Left ventricle myocardium inferior (tissue), 1 donor: ENCODE data around the gene CSF2RB. TPM values are rescaled to one million over a fixed set of nuclear protein-coding genes. Genes with fewer than 3 reads are reported as not detected.

ENCODE experiments used
- DNase-seq: peaks from one replicate; pipeline ENCODE4 v3.0.0-alpha.2; 2020
- H3K27ac ChIP-seq: fragments of 200-600 bp; replicated peaks from 2 replicates; pipeline ENCODE4 v1.8.0; 2021
- H3K27me3 ChIP-seq: fragments of 200-600 bp; 2 replicates; pipeline ENCODE4 v1.8.0; 2021; ENCODE audit warnings: low read depth
- H3K36me3 ChIP-seq: fragments of 200-600 bp; 2 replicates; pipeline ENCODE4 v1.8.0; 2021
- H3K4me1 ChIP-seq: fragments of 200-600 bp; 2 replicates; pipeline ENCODE4 v1.8.0; 2021
- H3K4me3 ChIP-seq: fragments of 200-600 bp; 2 replicates; pipeline ENCODE4 v1.8.0; 2021; ENCODE audit warnings: mild to moderate bottlenecking, moderate library complexity
- H3K9me3 ChIP-seq: fragments of 200-600 bp; replicated peaks from 2 replicates; pipeline ENCODE4 v1.8.0; 2021
- CTCF ChIP-seq: fragments of 200-600 bp; IDR thresholded peaks from 2 replicates; pipeline ENCODE4 v1.8.0; 2021; ENCODE audit warnings: antibody characterized with exemption, mild to moderate bottlenecking, borderline replicate concordance
- intact Hi-C: fragments of 100-400 bp; cut with micrococcal nuclease; formaldehyde crosslinking; loops from one replicate; pipeline ENCODE4 v1.11.0; 2022
- total RNA-seq: library from RNA; stranded (reverse); fragmentation: NEBNext Ultra II Directional; extraction: Animal tissue kit (Norgen Biotek cat#: 25700); gene quantifications from one replicate; pipeline ENCODE4 v1.2.1, GENCODE V29; 2021
- donor health status: DM: no; HTN: yes; CAD: no; lungs with severe emphysema.

The CSF2RB gene
- total RNA-seq, 1 donor from 2014 or later = 2.8 TPM

DNA sequence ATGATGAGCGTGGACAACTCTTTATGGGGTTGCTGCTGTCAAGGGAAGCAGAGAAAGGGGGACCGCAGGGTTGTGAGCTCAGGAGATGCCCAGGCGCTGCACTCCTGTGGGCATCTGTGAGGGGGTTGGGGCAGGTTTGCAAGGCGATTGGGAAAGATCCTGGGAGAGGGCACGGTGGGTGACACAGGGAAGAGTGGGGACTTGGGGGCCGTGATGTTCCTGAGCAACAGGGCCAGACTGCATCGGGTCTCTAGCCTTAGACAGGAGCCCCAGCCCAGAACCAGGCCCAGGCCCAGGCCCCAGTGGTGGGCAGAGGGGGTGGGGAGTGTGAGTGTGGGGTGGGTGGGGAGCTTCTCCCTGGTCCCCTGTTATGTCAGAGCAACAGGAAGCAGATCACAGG lies 38.3 kb downstream of the CSF2RB start:
- intact Hi-C loops = no loop called here
- no peak for TF ChIP-seq CTCF
- H3K27ac ChIP-seq = no peak overlapping the region
- no peaks in the 10 kb centered on the region for H3K4me1 ChIP-seq
- no peak overlapping the region for H3K4me3 ChIP-seq
- peaks cover 12% of the 10 kb centered on the region for H3K9me3 ChIP-seq
- H3K27me3 ChIP-seq = peaks cover 64% of the 10 kb centered on the region
- no peaks in the 10 kb centered on the region for H3K36me3 ChIP-seq
- DNase-seq = no peak

- TF ChIP-seq CTCF = no peak
- no peak for DNase-seq
- Histone ChIP-seq H3K9me3 (peaks cover 11% of the 10 kb centered on the region), H3K4me3 (no peak overlapping the region), H3K27me3 (peaks cover 56% of the 10 kb centered on the region), H3K36me3 (no peaks in the 10 kb centered on the region), H3K27ac (no peak overlapping the region), H3K4me1 (no peaks in the 10 kb centered on the region)
- intact Hi-C loops = no loop called here
Observed at GRCh38 chr22:36953239-36954080, 40.0 kb downstream of the CSF2RB start.

- no peak for DNase-seq
- Histone ChIP-seq H3K27ac (no peak overlapping the region), H3K36me3 (no peaks in the 10 kb centered on the region)
Observed at GRCh38 chr22:36954251-36955014, 41.0 kb downstream of the CSF2RB start.

GRCh38 chr22:36955691-36956090 lies 42.3 kb downstream of the CSF2RB start:
- intact Hi-C loops = no loop called here
- peaks cover 11% of the 10 kb centered on the region for H3K9me3 ChIP-seq
- peaks cover 60% of the 10 kb centered on the region for H3K27me3 ChIP-seq
- no peak overlapping the region for H3K4me3 ChIP-seq
- DNase-seq = no peak
- no peak overlapping the region for H3K27ac ChIP-seq
- H3K36me3 ChIP-seq = no peaks in the 10 kb centered on the region
- no peak for TF ChIP-seq CTCF
- H3K4me1 ChIP-seq = no peaks in the 10 kb centered on the region

More at GRCh38 chr22:36954251-36955014, 41.0 kb downstream of the CSF2RB start:
- H3K9me3 ChIP-seq = peaks cover 11% of the 10 kb centered on the region
- H3K4me3 ChIP-seq = no peak overlapping the region
- H3K27me3 ChIP-seq = peaks cover 54% of the 10 kb centered on the region
- no peak for TF ChIP-seq CTCF
- intact Hi-C loops = no loop called here
- no peaks in the 10 kb centered on the region for H3K4me1 ChIP-seq

DNA sequence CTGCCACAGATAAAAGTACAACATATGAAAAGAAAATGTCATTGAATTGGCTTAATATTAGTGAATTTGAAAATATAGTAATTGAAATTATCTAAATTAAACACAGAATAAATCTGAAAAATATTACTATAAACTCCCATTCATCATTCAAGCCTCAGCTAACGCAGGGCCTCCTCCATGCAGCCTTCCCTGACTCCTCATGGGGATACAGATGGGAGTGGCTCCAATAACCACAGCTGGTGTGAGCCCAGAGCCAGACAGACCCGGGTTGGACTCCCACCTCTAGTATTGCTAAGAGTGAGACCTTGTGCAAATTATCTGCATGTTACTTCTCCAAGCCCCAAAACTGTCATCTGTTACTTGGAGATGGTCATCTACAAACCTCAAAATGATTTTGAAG lies 44.9 kb downstream of the CSF2RB start:
- Histone ChIP-seq H3K27ac (no peak overlapping the region), H3K4me1 (no peaks in the 10 kb centered on the region), H3K4me3 (no peak overlapping the region), H3K9me3 (peaks cover 11% of the 10 kb centered on the region), H3K36me3 (no peaks in the 10 kb centered on the region), H3K27me3 (peaks cover 56% of the 10 kb centered on the region)
- no peak for DNase-seq
- intact Hi-C loops = no loop called here
- no peak for TF ChIP-seq CTCF
